A172 (cell line): ENCODE measurements around the gene SELENOT. TPM values are rescaled to one million over a fixed set of nuclear protein-coding genes. Genes with fewer than 3 reads are reported as not detected.
"Not testable (repeated sequence)": the region's sequence is repeated elsewhere in the genome, so short reads cannot be mapped to it uniquely, and the experiment has no call there.

Experiments
- DNase-seq: peaks from one replicate; pipeline ENCODE4 v3.0.0-alpha.2; 2015; ENCODE audit warnings: low spot score
- total RNA-seq: library from RNA; depleted of rRNA; stranded (reverse); fragments of >200 nt; shearing (Covaris generic); gene quantifications from 2 replicates; pipeline ENCODE4 v1.2.3, GENCODE V29; 2014

The SELENOT gene
- total RNA-seq, 1 experiment from 2014 or later: 171 TPM

DNA sequence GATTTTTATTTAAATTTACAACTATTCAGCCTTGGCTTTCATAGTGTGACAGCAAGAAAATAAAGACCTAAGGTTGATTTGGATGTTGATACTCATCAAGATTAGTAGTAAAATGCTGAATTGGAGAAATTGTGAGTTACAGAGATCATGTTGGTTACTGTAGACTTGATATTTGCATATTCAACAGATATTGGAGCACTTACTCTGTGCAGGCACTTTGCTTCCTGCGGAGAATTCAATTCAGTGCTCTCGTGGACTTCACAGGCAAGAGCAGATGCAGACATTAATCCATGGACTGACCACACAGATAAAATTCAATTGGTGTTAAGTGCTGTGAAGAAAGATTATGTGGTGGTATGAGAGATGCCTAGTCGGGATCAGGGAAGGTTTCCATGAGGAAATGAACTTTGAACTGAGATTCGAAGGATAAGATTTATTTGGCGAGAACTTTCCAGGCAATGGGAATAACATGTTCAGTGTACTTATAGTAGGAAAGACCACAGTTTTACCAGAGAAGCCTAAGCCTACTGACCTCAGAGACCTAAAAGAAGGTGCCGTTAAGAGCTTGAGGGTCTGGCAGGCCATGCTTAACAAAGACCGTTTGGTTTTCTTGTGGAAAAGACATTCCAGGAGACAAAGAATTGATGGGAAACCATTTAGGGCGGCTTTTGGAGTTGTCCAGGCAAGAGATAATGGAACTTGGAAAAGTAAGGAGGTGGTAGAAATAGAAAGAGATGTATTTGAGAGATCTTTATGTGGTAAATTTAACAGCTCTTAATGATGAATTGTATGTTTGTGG is 4.3 kb downstream of the SELENOT start:
- no peak for DNase-seq

GRCh38 chr3:150609988-150610387 is 6.9 kb downstream of the SELENOT start:
- no peak for DNase-seq

GRCh38 chr3:150610785-150611184 is 7.7 kb downstream of the SELENOT start:
- DNase-seq: no peak

- no peak for DNase-seq
These were observed 8.5 kb downstream of the SELENOT start for GRCh38 chr3:150611666-150612065.

GRCh38 chr3:150612494-150612893 is 9.4 kb downstream of the SELENOT start:
- no peak for DNase-seq

DNA sequence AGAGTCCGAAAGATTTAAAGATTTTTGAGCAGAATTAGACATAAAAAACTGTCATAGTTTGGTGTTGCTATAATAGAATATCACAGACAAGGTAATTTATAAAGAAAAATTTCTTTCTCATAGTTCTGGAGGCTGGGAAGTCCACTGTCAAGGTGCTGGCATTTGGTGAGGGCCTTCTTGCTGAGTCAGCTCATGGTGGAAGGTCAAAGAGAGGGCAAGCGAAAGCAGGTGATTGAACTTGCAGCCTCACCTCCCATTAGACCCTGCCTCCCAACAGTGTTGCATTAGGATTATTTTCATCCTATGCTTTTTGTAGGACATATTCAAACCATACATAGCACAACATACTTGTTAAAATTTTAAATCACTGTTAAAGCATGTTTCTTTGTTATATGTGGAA is 9.9 kb downstream of the SELENOT start:
- DNase-seq: no peak

DNA sequence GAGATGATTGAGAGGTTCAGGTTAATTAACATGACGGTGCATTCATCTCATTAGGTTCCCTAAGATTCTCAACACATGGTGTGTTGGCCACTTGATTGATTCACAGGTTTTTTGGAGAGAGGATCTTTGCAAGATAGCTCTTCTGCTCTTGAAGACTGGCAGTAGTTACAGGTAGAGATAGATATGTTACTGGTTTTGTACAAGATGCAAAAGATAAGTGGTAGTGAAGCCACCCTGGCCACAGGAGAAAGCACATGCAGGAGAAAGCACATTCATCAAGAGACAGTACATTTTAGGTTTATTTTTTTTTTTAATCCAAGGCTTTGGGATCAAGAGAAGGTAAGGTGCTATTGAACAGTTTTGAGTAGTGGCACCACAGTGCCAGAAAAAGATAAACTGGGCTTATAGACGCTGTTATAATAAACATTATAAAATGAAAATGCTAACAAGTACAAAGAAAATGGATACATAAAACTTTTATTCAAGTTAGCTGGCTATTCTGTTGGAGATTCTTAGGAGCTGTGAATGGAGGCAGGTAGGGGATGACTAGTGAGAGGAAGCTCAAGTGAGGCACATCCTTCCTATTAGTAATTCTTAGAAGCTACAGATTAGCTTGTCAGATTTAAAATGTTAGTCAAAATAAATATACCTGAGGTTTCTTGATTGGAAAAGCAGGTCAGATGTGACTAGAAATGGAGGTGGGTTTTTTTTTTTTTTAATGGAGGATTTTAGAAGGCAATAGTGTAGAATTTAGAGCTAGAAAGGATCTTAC is 10.8 kb downstream of the SELENOT start:
- DNase-seq: no peak

GRCh38 chr3:150620002-150620689 is 17.0 kb downstream of the SELENOT start:
- DNase-seq: no peak

GRCh38 chr3:150622955-150623354 is 19.8 kb downstream of the SELENOT start:
- not testable (repeated sequence) for DNase-seq

GRCh38 chr3:150623945-150624344 is 20.8 kb downstream of the SELENOT start:
- DNase-seq: peak; percentile 49

GRCh38 chr3:150626148-150626930 is 23.2 kb downstream of the SELENOT start:
- DNase-seq: no peak

- DNase-seq: no peak
These were observed 24.4 kb downstream of the SELENOT start for GRCh38 chr3:150627557-150627956.

GRCh38 chr3:150631515-150632221 is 28.5 kb downstream of the SELENOT start:
- no peak for DNase-seq

DNA sequence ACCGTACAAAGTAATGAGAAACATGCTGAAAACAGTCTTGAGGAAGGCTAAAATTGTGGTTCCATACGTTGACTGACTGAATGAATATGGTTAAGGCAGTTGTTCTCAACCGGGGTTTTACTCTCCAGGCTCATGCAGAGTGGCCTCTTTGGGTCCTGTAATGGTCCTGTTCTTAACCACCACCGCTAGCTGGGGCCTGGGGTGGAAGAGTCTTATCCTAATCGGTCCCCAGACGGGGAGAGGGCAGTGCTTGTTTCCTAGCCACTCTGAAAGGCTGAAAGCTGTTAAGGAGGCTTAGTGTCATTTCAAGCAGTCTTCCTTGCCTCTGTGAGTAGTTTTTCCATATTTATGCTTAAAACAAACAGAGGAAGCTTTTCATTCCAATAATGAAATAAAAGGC is 32.0 kb downstream of the SELENOT start:
- DNase-seq: no peak

DNA sequence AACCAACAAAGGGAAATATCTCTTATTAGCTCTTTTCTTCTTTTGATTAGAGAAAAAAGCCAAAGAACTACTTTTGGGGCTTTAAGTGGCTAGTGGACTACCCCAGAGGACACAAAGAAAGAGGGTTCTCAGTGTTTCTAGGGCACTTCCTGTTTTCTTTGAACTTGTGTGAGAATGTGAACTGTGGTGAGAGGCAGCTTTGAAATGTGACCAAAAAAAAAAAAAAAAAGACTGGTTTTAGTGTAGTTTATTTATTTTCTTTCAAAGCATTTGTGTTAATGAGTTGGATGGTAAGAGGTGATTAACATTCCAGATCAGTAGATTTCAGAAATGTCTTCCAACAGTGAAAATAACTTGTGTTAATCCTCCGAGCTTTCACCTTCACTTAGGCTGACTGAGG is 32.4 kb downstream of the SELENOT start:
- DNase-seq: no peak

DNA sequence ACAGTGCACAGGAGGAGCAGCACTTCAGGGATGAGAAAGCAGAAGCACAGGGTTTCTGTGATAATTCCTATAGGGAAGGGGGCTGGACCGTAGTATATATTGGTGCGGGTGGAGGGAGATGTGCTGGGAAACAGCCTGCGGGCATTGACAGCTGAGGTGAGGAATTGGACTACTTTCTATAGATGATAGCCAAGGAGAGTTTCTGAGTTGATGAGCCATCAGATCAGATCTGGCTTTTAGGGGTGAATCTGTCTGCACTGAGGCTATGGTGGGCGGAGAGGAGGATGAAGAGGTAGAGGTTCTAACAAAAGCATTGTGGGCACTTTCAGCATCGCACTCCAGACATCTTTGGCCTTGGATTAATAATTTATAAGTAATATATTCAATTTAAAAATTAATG is 33.1 kb downstream of the SELENOT start:
- no peak for DNase-seq

DNA sequence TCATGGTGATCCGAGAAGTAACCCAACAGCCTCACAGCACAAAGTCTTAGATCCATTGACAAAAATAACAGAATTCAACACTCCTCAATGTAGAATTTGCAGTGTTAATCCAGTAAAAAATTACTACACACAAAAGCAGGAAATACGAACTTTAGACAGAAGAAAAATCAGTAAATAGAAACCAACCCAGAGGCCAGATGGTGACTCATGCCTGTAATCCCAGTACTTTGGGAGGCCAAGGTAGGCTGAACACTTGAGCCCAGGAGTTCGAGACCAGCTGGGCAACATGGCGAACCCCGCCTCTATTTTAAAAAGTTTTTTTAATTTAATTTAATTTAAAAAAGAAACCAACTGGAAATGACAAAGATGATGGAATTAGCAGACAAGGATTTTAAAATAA is 36.1 kb downstream of the SELENOT start:
- DNase-seq: peak; percentile 13

DNA sequence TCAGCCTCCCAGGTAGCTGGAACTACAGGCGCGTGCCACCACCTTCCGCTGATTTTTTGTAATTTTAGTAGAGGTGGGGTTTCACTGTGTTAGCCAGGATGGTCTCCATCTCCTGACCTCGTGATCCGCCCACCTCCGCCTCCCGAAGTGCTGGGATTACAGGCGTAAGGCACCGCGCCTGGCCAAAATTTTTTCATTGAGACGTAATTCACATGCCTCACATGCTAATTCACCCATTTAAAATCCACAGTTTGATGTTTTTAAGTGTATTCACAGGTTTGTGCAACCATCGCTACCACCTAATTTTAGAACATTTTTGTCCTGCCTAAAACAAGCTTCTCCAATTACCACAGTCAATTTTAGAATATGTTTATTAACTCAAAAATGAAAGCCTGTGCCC is 37.1 kb downstream of the SELENOT start:
- DNase-seq: no peak

DNA sequence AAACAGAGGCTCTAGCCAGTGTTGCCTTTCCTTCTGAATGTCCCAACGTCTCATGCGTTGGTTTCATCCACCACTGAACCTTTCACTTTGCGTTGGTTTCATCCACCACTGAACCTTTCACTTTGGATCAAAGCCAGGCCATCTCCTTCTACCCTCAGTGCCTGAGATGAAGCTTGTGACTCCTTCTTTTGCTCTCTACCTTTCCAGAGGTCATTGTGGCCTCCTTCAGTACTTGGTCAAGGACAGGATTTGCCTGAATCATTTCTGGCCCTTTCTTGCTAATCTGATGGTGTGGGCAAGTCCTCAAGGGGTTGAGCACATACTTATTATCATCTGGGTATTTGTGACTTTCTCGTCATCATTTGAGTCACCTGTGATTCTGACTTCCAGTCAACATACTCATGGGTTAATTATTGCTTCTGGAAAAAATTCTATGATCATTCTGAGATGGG is 50.0 kb downstream of the SELENOT start:
- no peak for DNase-seq

DNA sequence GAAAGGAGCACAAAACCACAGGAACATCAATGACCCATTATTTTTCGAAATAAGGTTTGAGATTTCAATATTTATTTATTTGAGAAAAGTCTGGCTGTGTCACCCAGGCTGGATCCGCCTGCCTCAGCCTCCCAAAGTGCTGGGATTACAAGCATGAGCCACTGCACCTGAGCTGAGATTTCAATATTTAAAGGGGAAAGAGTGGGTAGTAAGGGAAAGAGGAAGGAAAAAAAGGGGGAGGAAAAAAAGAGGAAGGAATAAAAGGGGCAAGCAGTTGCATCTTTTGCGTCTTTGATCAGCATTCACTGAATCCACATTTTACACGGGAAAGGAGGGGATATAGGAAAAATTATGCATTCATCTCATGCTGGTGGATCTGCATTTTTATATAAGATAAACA is 53.2 kb downstream of the SELENOT start:
- DNase-seq: no peak
